ENCODE measurements around the gene UTS2. TPM values are rescaled to one million over a fixed set of nuclear protein-coding genes. Genes with fewer than 3 reads are reported as not detected.

UTS2 gene
- total and polyA plus RNA-seq, 2 of the 4 experiments (the other 2 are of a cell fraction), result not detected

- H3K23ac ChIP-seq (ENCODE audit: low read depth, low read length), result no peak overlapping the region
- H2AK9ac ChIP-seq (replicated peaks; ENCODE audit: low read depth, low read length, poor library complexity), result no peak overlapping the region
- no peak overlapping the region for H3K9ac ChIP-seq (ENCODE audit: low read depth, low read length)
- H4K5ac ChIP-seq (ENCODE audit: low read depth, low read length), result no peak overlapping the region
- H4K91ac ChIP-seq (ENCODE audit: insufficient read depth, low read depth, low read length), result no peak overlapping the region
- H3K4me1 ChIP-seq (ENCODE audit: control insufficient read depth, insufficient read depth, low read length), result peaks cover 2% of the 10 kb centered on the region; the same call in 1 of the 2 replicates
- ChIA-PET POLR2A (ENCODE audit: unreplicated experiment) (no interaction called here), CTCF (interaction anchor here (1.0 kb wide), 2 partner anchors 10 to 20 kb away, joined by 3 read pairs; no protein-coding TSS in a partner anchor)
- H3K4me2 ChIP-seq (ENCODE audit: low read depth, low read length), result no peak overlapping the region
- H2BK120ac ChIP-seq (ENCODE audit: low read depth, low read length), result no peak overlapping the region
- no peak overlapping the region for H3K18ac ChIP-seq (ENCODE audit: low read depth, low read length)
- no peak overlapping the region for H2BK5ac ChIP-seq (ENCODE audit: low read depth, low read length, poor library complexity, severe bottlenecking)
- peaks cover 20% of the 10 kb centered on the region for H3K36me3 ChIP-seq (ENCODE audit: control insufficient read depth, insufficient read depth, low read length)
- H3K14ac ChIP-seq (replicated peaks; ENCODE audit: low read depth, low read length), result no peak overlapping the region
- no peaks in the 10 kb centered on the region for H3K27me3 ChIP-seq (ENCODE audit: control insufficient read depth, insufficient read depth, low read length)
- DNase-seq, result peak; percentile 40
- no peak overlapping the region for H3K27ac ChIP-seq (ENCODE audit: insufficient read depth, low read length)
- H2AK5ac ChIP-seq (ENCODE audit: low read depth, low read length), result no peak overlapping the region
- H2AFZ ChIP-seq (replicated peaks; ENCODE audit: low read length, poor library complexity), result no peak overlapping the region
- BruUV-seq (replicated peaks), result no TSS peak
- no peak overlapping the region for H3K4me3 ChIP-seq (ENCODE audit: insufficient read depth, low read depth, low read length)
- H3K9me3 ChIP-seq (ENCODE audit: control insufficient read depth, insufficient read depth, low read length), result peaks cover 3% of the 10 kb centered on the region
- H3K79me1 ChIP-seq (ENCODE audit: low read depth in 1 of 2, low read length in 2 of 2), result no peaks in the 10 kb centered on the region
- WGBS, 2 experiments (ENCODE audit: extremely low coverage in 2 of 2, insufficient read length in 1 of 2), result no CpG with 5 or more reads among the region's 1 CpG
- peak; percentile 56; the same call in 1 of the 2 replicates for ATAC-seq (ENCODE audit: low read depth)
- H3K4ac ChIP-seq (ENCODE audit: low read depth, low read length), result no peak overlapping the region
- intact Hi-C loops (cut with micrococcal nuclease), result loop anchor here (2.0 kb wide), 1 partner anchor 94 kb away; no protein-coding TSS in a partner anchor
- no peaks in the 10 kb centered on the region for H3K9me1 ChIP-seq (ENCODE audit: insufficient read depth, low read length)
- no peak overlapping the region for H3K56ac ChIP-seq (ENCODE audit: extremely low read depth, insufficient read depth, low read length)
- H4K8ac ChIP-seq (ENCODE audit: low read depth in 2 of 2, low read length in 2 of 2), result no peak overlapping the region
- H2BK15ac ChIP-seq (ENCODE audit: low read depth, low read length), result no peak overlapping the region
- in situ Hi-C loops (cut with MboI; ENCODE audit: low sequenced_read_pairs), result no loop called here
- TF ChIP-seq MXI1 (IDR thresholded peaks at IDR 0.05; ENCODE audit: borderline replicate concordance, low read depth, low read length) (no peak), ELK1 (IDR thresholded peaks at IDR 0.05; ENCODE audit: borderline replicate concordance, low read depth, low read length) (no peak), BHLHE40 (IDR thresholded peaks at IDR 0.05; ENCODE audit: low read depth, low read length) (no peak), RCOR1 (IDR thresholded peaks at IDR 0.05; ENCODE audit: insufficient replicate concordance, low read length) (no peak), MAZ (IDR thresholded peaks at IDR 0.05; ENCODE audit: borderline replicate concordance, low read depth, low read length) (no peak), CEBPB (IDR thresholded peaks at IDR 0.05; ENCODE audit: low read depth, low read length) (no peak), FOS (IDR thresholded peaks at IDR 0.05; ENCODE audit: low read depth, low read length) (no peak), NFE2L2 (IDR thresholded peaks at IDR 0.05; ENCODE audit: low read depth, low read length) (no peak), SMC3 (IDR thresholded peaks at IDR 0.05; ENCODE audit: low read depth, low read length) (peak; percentile 24; the same call in 1 of the 2 replicates), MAFK (IDR thresholded peaks at IDR 0.05; ENCODE audit: low read depth, low read length) (no peak), USF2 (IDR thresholded peaks at IDR 0.05; ENCODE audit: low read depth, low read length) (no peak), POLR2A (IDR thresholded peaks at IDR 0.05; ENCODE audit: low read depth, low read length) (no peak), RAD21 (IDR thresholded peaks at IDR 0.05; ENCODE audit: low read length) (peak; percentile 46), CTCF (conservative IDR thresholded peaks at IDR 0.05; ENCODE audit: low read depth, low read length) (peak; percentile 56), RFX5 (IDR thresholded peaks at IDR 0.05; ENCODE audit: low read depth, low read length) (no peak), CHD1 (IDR thresholded peaks at IDR 0.05; ENCODE audit: low read depth, low read length) (no peak)
- H2BK20ac ChIP-seq (ENCODE audit: low read depth, low read length), result no peak overlapping the region
- H4K20me1 ChIP-seq (ENCODE audit: insufficient read depth, low read length), result no peaks in the 10 kb centered on the region
- dilution Hi-C loops (cut with HindIII; ENCODE audit: low sequenced_read_pairs, unreplicated experiment), result no loop called here
Measured at GRCh38 chr1:7808253-7808844, 44.5 kb downstream of the UTS2 start.
